ENCODE measurements around the gene ZBTB49.
A peak's percentile ranks its signal among the peaks of the same experiment; 100 is the strongest.
"Not testable (repeated sequence)": the region's sequence is repeated elsewhere in the genome, so short reads cannot be mapped to it uniquely, and the experiment has no call there.

ZBTB49 gene

GRCh38 chr4:4327652-4328121 lies 37.6 kb downstream of the ZBTB49 start:
- no peak for DNase-seq

- DNase-seq, result no peak
Measured at GRCh38 chr4:4328206-4328605, 38.2 kb downstream of the ZBTB49 start.

- no peak for DNase-seq
Measured at GRCh38 chr4:4328840-4329239, 38.8 kb downstream of the ZBTB49 start.

- no peak for DNase-seq
Measured at GRCh38 chr4:4329496-4329895, 39.4 kb downstream of the ZBTB49 start.

GRCh38 chr4:4330794-4331193 lies 40.7 kb downstream of the ZBTB49 start:
- DNase-seq, result no peak

GRCh38 chr4:4332529-4332928 lies 42.5 kb downstream of the ZBTB49 start:
- no peak for DNase-seq

GRCh38 chr4:4333265-4333706 lies 43.2 kb downstream of the ZBTB49 start:
- no peak for DNase-seq

- peak; percentile 11 to 64 (median 21) for DNase-seq
Measured at GRCh38 chr4:4334798-4335520, 44.9 kb downstream of the ZBTB49 start.

GRCh38 chr4:4338210-4339001 lies 48.4 kb downstream of the ZBTB49 start:
- DNase-seq, result no peak

GRCh38 chr4:4339504-4340085 lies 49.5 kb downstream of the ZBTB49 start:
- no peak for DNase-seq

GRCh38 chr4:4341861-4342650 lies 52.0 kb downstream of the ZBTB49 start:
- DNase-seq, result no peak

- DNase-seq, result no peak
Measured at GRCh38 chr4:4343038-4343437, 53.0 kb downstream of the ZBTB49 start.

GRCh38 chr4:4344915-4345527 lies 55.0 kb downstream of the ZBTB49 start:
- DNase-seq, result no peak

GRCh38 chr4:4347585-4347984 lies 57.5 kb downstream of the ZBTB49 start:
- no peak for DNase-seq

GRCh38 chr4:4348585-4348984 lies 58.5 kb downstream of the ZBTB49 start:
- DNase-seq, result not testable (repeated sequence)

GRCh38 chr4:4349867-4350266 lies 59.8 kb downstream of the ZBTB49 start:
- no peak for DNase-seq

GRCh38 chr4:4350909-4351308 lies 60.9 kb downstream of the ZBTB49 start:
- no peak for DNase-seq

GRCh38 chr4:4355302-4355701 lies 65.3 kb downstream of the ZBTB49 start:
- DNase-seq, result no peak

GRCh38 chr4:4356106-4357041 lies 66.3 kb downstream of the ZBTB49 start:
- DNase-seq, result no peak

- DNase-seq, result no peak
Measured at GRCh38 chr4:4358093-4358854, 68.2 kb downstream of the ZBTB49 start.

Measured in activated naive CD4-positive, alpha-beta T cell (primary cell).